LNCAP (cell line): ENCODE results near the gene CINP.

Experiments used
- CTCF ChIP-seq: fragments of 450-650 bp; IDR thresholded peaks from 2 replicates; pipeline ENCODE4 v1.5.1; 2017; ENCODE audit warnings: mild to moderate bottlenecking

CINP gene

GRCh38 chr14:102390064-102390855 is 27.6 kb upstream of the CINP start:
- no peak for TF ChIP-seq CTCF

GRCh38 chr14:102389246-102389645 is 26.6 kb upstream of the CINP start:
- no peak for TF ChIP-seq CTCF

GRCh38 chr14:102387086-102387485 is 24.4 kb upstream of the CINP start:
- no peak for TF ChIP-seq CTCF

- no peak for TF ChIP-seq CTCF
These were observed 16.1 kb upstream of the CINP start for GRCh38 chr14:102378830-102379229.

- TF ChIP-seq CTCF, result no peak
These were observed 15.0 kb upstream of the CINP start for GRCh38 chr14:102377696-102378095.

GRCh38 chr14:102375119-102375518 is 12.4 kb upstream of the CINP start:
- no peak for TF ChIP-seq CTCF

- TF ChIP-seq CTCF, result no peak
These were observed 11.6 kb upstream of the CINP start for GRCh38 chr14:102374264-102374663.

- TF ChIP-seq CTCF, result no peak
These were observed 10.4 kb upstream of the CINP start for GRCh38 chr14:102373110-102373509.
